ENCODE results near the gene RSL24D1. TPM values are rescaled to one million over a fixed set of nuclear protein-coding genes. Genes with fewer than 3 reads are reported as not detected.

The RSL24D1 gene
- total and polyA plus RNA-seq, 2 of the 4 experiments (the other 2 are of a cell fraction) = 36.5 to 36.7 TPM

Other genes starting within 250 kb of the RSL24D1 start
- gene RAB27A, start 92.9 kb upstream of the RSL24D1 start, total RNA-seq (2012; rRNA removed) = 4.8 and 8.6 TPM in 2 replicates
- gene RAB27A, start 92.9 kb upstream of the RSL24D1 start, polyA plus RNA-seq (2012; rRNA removed) = 12.1 and 13.7 TPM in 2 replicates
- gene PIGBOS1, start 122.2 kb upstream of the RSL24D1 start, total RNA-seq (2012; rRNA removed) = 11.7 and 12.7 TPM in 2 replicates
- gene PIGBOS1, start 122.2 kb upstream of the RSL24D1 start, polyA plus RNA-seq (2012; rRNA removed) = 11.7 and 12.1 TPM in 2 replicates
- 11.8 and 17.5 TPM in 2 replicates for gene PIGB, start 122.3 kb upstream of the RSL24D1 start, total RNA-seq (2012; rRNA removed)
- gene PIGB, start 122.3 kb upstream of the RSL24D1 start, polyA plus RNA-seq (2012; rRNA removed) = 8.0 and 9.2 TPM in 2 replicates
- 14.3 and 18.9 TPM in 2 replicates for gene CCPG1, start 211.4 kb upstream of the RSL24D1 start, total RNA-seq (2012; rRNA removed)
- gene CCPG1, start 211.4 kb upstream of the RSL24D1 start, polyA plus RNA-seq (2012; rRNA removed) = 7.7 and 11.4 TPM in 2 replicates
- 0.28 and 0.36 TPM in 2 replicates for gene PIERCE2, start 211.6 kb upstream of the RSL24D1 start, total RNA-seq (2012; rRNA removed)
- 0.48 and 1.0 TPM in 2 replicates for gene PIERCE2, start 211.6 kb upstream of the RSL24D1 start, polyA plus RNA-seq (2012; rRNA removed)

All from IMR-90 (cell line).